A549 (cell line): Measurements from ENCODE around the gene PDXK. TPM values are rescaled to one million over a fixed set of nuclear protein-coding genes. Genes with fewer than 3 reads are reported as not detected.

Source experiments
- ATAC-seq, 2 experiments: fragments of 200-7000 bp in 1 of 2; fragments of >200 bp in 1 of 2; cut with Nextera tagmentation in 1 of 2; cut with Tn5 transposase in 1 of 2; 3 replicates each; pipeline versions ENCODE4 v1.8.0 to v1.9.1; 2018 to 2020; ENCODE audit warnings: mild to moderate bottlenecking in 1 of 2, moderate library complexity in 1 of 2
- CTCF ChIA-PET: fragments of 300-600 bp; sonication (Branson Sonifier 250); formaldehyde crosslinking; extraction: SDS; loops from one replicate; lab custom pipeline; 2021; ENCODE audit warnings: antibody characterized with exemption, inconsistent platforms; lab: Yijun Ruan, JAX
- POLR2A ChIA-PET: fragments of 350-600 bp; formaldehyde crosslinking; extraction: SDS; loops from one replicate; lab custom pipeline; 2021; ENCODE audit warnings: antibody characterized with exemption, inconsistent platforms; lab: Yijun Ruan, JAX
- DNase-seq, 2 experiments: peaks; one replicate each; pipeline versions ENCODE4 v3.0.0 to v3.0.0-alpha.2; 2011 to 2016; ENCODE audit warnings: low read depth in 1 of 2, low spot score in 1 of 2
- FAIRE-seq: peaks from 2 replicates; lab custom pipeline; 2011; peaks lifted over from hg19 to GRCh38; lab: Jason Lieb, UNC
- H3K27ac ChIP-seq, 2 experiments: fragments of >200 bp; sonication (Bioruptor Twin); formaldehyde crosslinking; 3 replicates each; pipeline ENCODE4 v1.5.1; 2016 to 2017
- H3K4me1 ChIP-seq: fragments of >200 bp; sonication (Bioruptor Twin); formaldehyde crosslinking; 3 replicates; pipeline ENCODE4 v1.6.1; 2016
- H3K4me2 ChIP-seq: fragments of >200 bp; sonication (Bioruptor Twin); formaldehyde crosslinking; 3 replicates; pipeline ENCODE4 v1.6.1; 2016
- H3K4me3 ChIP-seq: fragments of >200 bp; sonication (Bioruptor Twin); formaldehyde crosslinking; 3 replicates; pipeline ENCODE4 v1.5.1; 2016
- H3K9me3 ChIP-seq: fragments of >200 bp; sonication (Bioruptor Twin); formaldehyde crosslinking; 3 replicates; pipeline ENCODE4 v1.6.1; 2016
- ATOH8 ChIP-seq: fragments of 250-450 bp; sonication (Bioruptor Pico); IDR thresholded peaks from 2 replicates; pipeline ENCODE4 v1.5.0; 2020; ENCODE audit warnings: low read depth, mild to moderate bottlenecking, moderate library complexity
- BCL3 ChIP-seq: fragments of >200 bp; sonication (Bioruptor Twin); formaldehyde crosslinking; IDR thresholded peaks from 3 replicates; pipeline ENCODE4 v1.6.1; 2016
- CBX8 ChIP-seq: fragments of 200-600 bp; sonication (generic); IDR thresholded peaks from 2 replicates; pipeline ENCODE4 v1.6.1; 2016
- E2F6 ChIP-seq: IDR thresholded peaks from 2 replicates; pipeline ENCODE4 v1.6.1; 2012; ENCODE audit warnings: low read depth, borderline replicate concordance
- ESRRA ChIP-seq: fragments of 150-350 bp; IDR thresholded peaks from 2 replicates; pipeline ENCODE4 v1.6.1; 2014; ENCODE audit warnings: mild to moderate bottlenecking, low read length, borderline replicate concordance
- FOSB ChIP-seq: fragments of 250-450 bp; sonication (Bioruptor Pico); IDR thresholded peaks from 2 replicates; pipeline ENCODE4 v1.5.0; 2020; ENCODE audit warnings: mild to moderate bottlenecking, moderate library complexity
- FOXS1 ChIP-seq: fragments of 250-450 bp; sonication (Bioruptor Pico); IDR thresholded peaks from 2 replicates; pipeline ENCODE4 v1.5.0; 2020; ENCODE audit warnings: mild to moderate bottlenecking, moderate library complexity
- HDAC2 ChIP-seq: fragments of 200-600 bp; sonication (generic); IDR thresholded peaks from 2 replicates; pipeline ENCODE4 v1.6.1; 2016
- HOXA7 ChIP-seq: fragments of 250-450 bp; sonication (Bioruptor Pico); IDR thresholded peaks from 2 replicates; pipeline ENCODE4 v1.5.0; 2020; ENCODE audit warnings: mild to moderate bottlenecking, moderate library complexity
- HOXB5 ChIP-seq: fragments of 250-450 bp; sonication (Bioruptor Pico); IDR thresholded peaks from 2 replicates; pipeline ENCODE4 v1.5.0; 2020; ENCODE audit warnings: mild to moderate bottlenecking, moderate library complexity
- JUN ChIP-seq, 2 experiments: fragments of >200 bp; sonication (Bioruptor Twin); formaldehyde crosslinking; IDR thresholded peaks; 2 replicates in 1 of 2; 3 replicates in 1 of 2; pipeline ENCODE4 v1.6.1; 2016 to 2017
- KDM1A ChIP-seq: fragments of 200-600 bp; sonication (generic); IDR thresholded peaks from 2 replicates; pipeline ENCODE4 v1.6.1; 2016; ENCODE audit warnings: low read depth, mild to moderate bottlenecking
- MYC ChIP-seq: IDR thresholded peaks from 2 replicates; pipeline ENCODE4 v1.6.1; 2012; ENCODE audit warnings: mild to moderate bottlenecking, inconsistent platforms, low read length, improper control_type of control experiment, borderline replicate concordance
- POLR2A ChIP-seq: IDR thresholded peaks from 2 replicates; pipeline ENCODE4 v1.6.1; 2012; ENCODE audit warnings: mild to moderate bottlenecking, low read length
- RAD21 ChIP-seq, 2 experiments: fragments of >200 bp in 1 of 2; sonication (Bioruptor Twin) in 1 of 2; formaldehyde crosslinking in 1 of 2; IDR thresholded peaks in 1 of 2; conservative IDR thresholded peaks in 1 of 2; 2 replicates in 1 of 2; 3 replicates in 1 of 2; pipeline ENCODE4 v1.6.1; 2012 to 2018; ENCODE audit warnings: inconsistent platforms in 1 of 2
- REST ChIP-seq: fragments of 200-600 bp; sonication (generic); IDR thresholded peaks from 2 replicates; pipeline ENCODE4 v1.6.1; 2016; ENCODE audit warnings: antibody characterized with exemption, mild to moderate bottlenecking, moderate library complexity
- RFX5 ChIP-seq: fragments of 450-650 bp; IDR thresholded peaks from 2 replicates; pipeline ENCODE4 v1.7.1; 2014; ENCODE audit warnings: antibody characterized with exemption, mild to moderate bottlenecking, moderate library complexity
- SMC3 ChIP-seq: fragments of >200 bp; sonication (Bioruptor Twin); formaldehyde crosslinking; IDR thresholded peaks from 3 replicates; pipeline ENCODE4 v1.6.1; 2018; ENCODE audit warnings: inconsistent platforms
- SREBF2 ChIP-seq: fragments of 450-650 bp; IDR thresholded peaks from 2 replicates; pipeline ENCODE4 v1.6.1; 2014; ENCODE audit warnings: mild to moderate bottlenecking, moderate library complexity
- TFCP2L1 ChIP-seq: fragments of 250-450 bp; sonication (Bioruptor Pico); IDR thresholded peaks from 2 replicates; pipeline ENCODE4 v1.5.0; 2021; ENCODE audit warnings: mild to moderate bottlenecking
- TP53 ChIP-seq: fragments of 250-450 bp; sonication (Bioruptor Pico); IDR thresholded peaks from 2 replicates; pipeline ENCODE4 v1.5.0; 2021; ENCODE audit warnings: mild to moderate bottlenecking, moderate library complexity
- ZFP36 ChIP-seq: fragments of 450-650 bp; IDR thresholded peaks from 2 replicates; pipeline ENCODE4 v1.6.1; 2014; ENCODE audit warnings: borderline replicate concordance; ENCODE audit not compliant: partially characterized antibody
- WGBS: methylation state at CpG from one replicate; pipeline ENCODE4 v1.1.6; 2017; ENCODE audit errors: missing lambda C conversion rate; 5-methylcytosine and 5-hydroxymethylcytosine counted together
- polyA plus RNA-seq, 4 experiments: library from polyadenylated mRNA; depleted of rRNA in 3 of 4; stranded (reverse); fragments of >200 nt; fragmentation: RNase III in 1 of 4; extraction: RNeasy Plus Mini Kit Qiagen cat#74134 plus additional on column Dnase treatment in 1 of 4; gene quantifications; 2 replicates in 3 of 4; 3 replicates in 1 of 4; pipeline ENCODE4 v1.2.3, GENCODE V29; 2011 to 2017

PDXK gene
- polyA plus RNA-seq, 2 of the 4 experiments (the other 2 are of a cell fraction): 220 to 292 TPM

- 88% methylated on average over 7 of the region's 9 CpGs for WGBS
- no peak overlapping the region for H3K4me2 ChIP-seq
- no peak overlapping the region for H3K4me3 ChIP-seq
- DNase-seq (no peak), FAIRE-seq (no peak), ATAC-seq (no peak)
- TF ChIP-seq RFX5 (no peak), HDAC2 (no peak), SREBF2 (no peak)
- H3K9me3 ChIP-seq: no peaks in the 10 kb centered on the region
- ChIA-PET POLR2A (no interaction called here), CTCF (interaction anchor here (1.5 kb wide), 1 partner anchor 22 kb away, joined by 3 read pairs; no protein-coding TSS in a partner anchor)
- H3K27ac ChIP-seq: peak overlapping the region in 1 of 2 experiments; percentile 99; a peak in 4 of 6 replicates
- peaks cover 94% of the 10 kb centered on the region for H3K4me1 ChIP-seq
Measured at GRCh38 chr21:43734928-43735229, 15.9 kb downstream of the PDXK start.

GRCh38 chr21:43735236-43736091, 16.5 kb downstream of the PDXK start:
- ATAC-seq: no peak
- DNase-seq: no peak
- ChIA-PET POLR2A (no interaction called here), CTCF (interaction anchor here (1.5 kb wide), 1 partner anchor 22 kb away, joined by 3 read pairs; no protein-coding TSS in a partner anchor)
- H3K27ac ChIP-seq: peak overlapping the region in 1 of 2 experiments; percentile 99; a peak in 3 of 6 replicates
- TF ChIP-seq BCL3 (no peak), TP53 (no peak), KDM1A (no peak), FOSB (no peak), E2F6 (no peak), POLR2A (no peak), ESRRA (no peak), HOXA7 (CRISPR knock-in tag) (no peak), ATOH8 (CRISPR knock-in tag) (no peak), CBX8 (no peak), MYC (no peak), JUN (IDR thresholded peaks at IDR 0.05) (no peak; a peak in 1 of 5 replicates), ZFP36 (no peak), SMC3 (no peak), HOXB5 (CRISPR knock-in tag) (no peak), FOXS1 (CRISPR knock-in tag) (no peak), SREBF2 (no peak), TFCP2L1 (CRISPR knock-in tag) (no peak), REST (no peak), RAD21 (conservative IDR thresholded peaks at IDR 0.05 in 1 of 2, IDR thresholded peaks at IDR 0.05 in 1 of 2) (no peak)
- H3K4me2 ChIP-seq: no peak overlapping the region
- 90% methylated on average over 17 of the region's 22 CpGs for WGBS
- no peak for FAIRE-seq
- H3K4me1 ChIP-seq: peaks cover 94% of the 10 kb centered on the region
- no peak overlapping the region for H3K4me3 ChIP-seq
- H3K9me3 ChIP-seq: no peaks in the 10 kb centered on the region
